Mesothelial cell of epicardium (in vitro differentiated cells): ENCODE results near the gene RAX2. TPM values are rescaled to one million over a fixed set of nuclear protein-coding genes. Genes with fewer than 3 reads are reported as not detected.
"Not testable (repeated sequence)": the region's sequence is repeated elsewhere in the genome, so short reads cannot be mapped to it uniquely, and the experiment has no call there.

ENCODE experiments used
- DNase-seq, 2 experiments: peaks; one replicate each; pipeline ENCODE4 v3.0.0; 2021; ENCODE audit warnings: low spot score in 2 of 2; ENCODE audit not compliant: unreplicated experiment in 2 of 2
- H3K27ac Mint-ChIP-seq: 2 replicates; pipeline ENCODE4 v1.8.0; 2021; ENCODE audit warnings: mixed read lengths
- H3K27me3 Mint-ChIP-seq: 2 replicates; pipeline ENCODE4 v1.8.0; 2021; ENCODE audit warnings: low read depth, mixed read lengths
- H3K36me3 Mint-ChIP-seq: 2 replicates; pipeline ENCODE4 v1.8.0; 2021; ENCODE audit warnings: mixed read lengths
- H3K4me1 Mint-ChIP-seq: 2 replicates; pipeline ENCODE4 v1.8.0; 2021; ENCODE audit warnings: mixed read lengths
- H3K4me3 Mint-ChIP-seq: 2 replicates; pipeline ENCODE4 v1.8.0; 2021; ENCODE audit warnings: mild to moderate bottlenecking, moderate library complexity, mixed read lengths
- H3K9me3 Mint-ChIP-seq: 2 replicates; pipeline ENCODE4 v1.8.0; 2021; ENCODE audit warnings: mixed read lengths
- CTCF ChIP-seq: fragments of 200-600 bp; sonication (generic); IDR thresholded peaks from one replicate; pipeline ENCODE4 v1.5.0; 2021; ENCODE audit warnings: antibody characterized with exemption; ENCODE audit not compliant: unreplicated experiment
- total RNA-seq: library from RNA; stranded (reverse); gene quantifications from 3 replicates; pipeline ENCODE4 v1.2.1, GENCODE V29; 2021

Gene RAX2
- total RNA-seq, 1 donor from 2014 or later: not detected

DNA sequence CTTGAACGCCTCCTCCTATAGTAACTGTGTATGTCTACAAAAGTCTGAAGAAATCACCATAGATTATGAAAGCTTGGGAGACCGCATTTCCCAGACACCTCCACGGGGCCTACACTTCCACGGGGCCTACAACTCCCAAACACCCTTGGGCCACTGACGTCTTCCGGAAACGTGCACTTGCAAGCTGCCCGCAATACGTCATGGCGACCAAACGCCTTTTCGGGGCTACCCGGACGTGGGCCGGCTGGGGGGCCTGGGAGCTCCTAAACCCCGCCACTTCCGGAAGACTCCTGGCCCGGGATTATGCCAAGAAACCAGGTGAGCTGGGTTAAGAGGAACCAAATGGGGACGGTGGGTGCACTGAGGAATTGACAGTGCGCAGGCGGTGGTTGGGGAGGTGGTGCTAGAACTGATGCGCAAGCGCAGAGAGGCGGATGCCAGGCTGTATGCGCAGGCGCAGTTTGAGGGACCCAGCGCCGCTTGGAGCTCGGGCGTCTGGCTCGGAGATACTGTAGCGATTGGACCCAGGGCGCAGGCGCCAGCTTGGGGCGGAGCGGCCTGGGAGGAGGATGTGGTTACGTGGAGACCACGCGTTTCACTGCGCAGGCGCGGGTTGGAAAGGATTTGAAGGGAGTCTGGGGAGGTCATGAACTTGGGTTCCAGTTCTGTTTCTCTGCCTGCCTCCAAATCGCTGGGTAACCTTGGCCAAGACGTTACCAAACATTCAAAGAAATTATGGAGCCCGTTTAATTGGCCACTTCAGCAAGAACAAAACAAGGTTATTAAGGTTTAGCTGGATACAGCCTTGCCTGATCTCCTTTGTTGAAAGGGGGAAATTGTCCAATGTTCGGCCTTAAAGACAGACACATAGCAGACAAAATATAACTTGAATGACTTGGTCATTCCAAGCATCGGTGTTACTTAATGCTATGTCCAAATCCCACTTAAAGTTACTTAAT is 9.2 kb downstream of the RAX2 start, which contains the start of gene MRPL54:
MRPL54 (plus strand) TSS at position 182 of the 959 bp plus-strand sequence; CDS start at position 201, 19 bp downstream.
- Mint-ChIP-seq H3K4me1 (peaks cover 15% of the 10 kb centered on the region), H3K36me3 (peaks cover 8% of the 10 kb centered on the region), H3K27ac (peak within 1 kb of the TSS; percentile 99), H3K27me3 (no peaks in the 10 kb centered on the region), H3K9me3 (no peaks in the 10 kb centered on the region), H3K4me3 (peak within 1 kb of the TSS; percentile 97)
- TF ChIP-seq CTCF: no peak
- peak; percentile 99 to 100 for DNase-seq

DNA sequence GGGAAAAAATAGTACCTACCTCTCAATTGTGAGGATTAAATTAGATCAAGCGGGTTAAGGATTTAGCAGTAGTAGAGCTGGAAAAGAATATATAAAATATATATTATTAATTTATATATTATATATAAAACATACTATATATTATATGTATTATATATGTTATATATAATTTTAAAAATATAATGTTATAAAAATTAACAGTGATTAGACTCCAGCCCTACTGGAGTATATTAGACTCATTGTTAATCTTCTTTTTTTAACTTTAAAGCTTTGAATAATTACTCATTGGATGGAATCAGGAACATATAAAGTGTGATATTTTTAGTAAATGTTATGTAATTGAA is 9.9 kb downstream of the RAX2 start:
- Mint-ChIP-seq H3K27ac (peak overlapping the region; percentile 99), H3K36me3 (peaks cover 8% of the 10 kb centered on the region), H3K4me1 (peaks cover 15% of the 10 kb centered on the region), H3K4me3 (peak overlapping the region; percentile 97), H3K9me3 (no peaks in the 10 kb centered on the region), H3K27me3 (no peaks in the 10 kb centered on the region)
- no peak for DNase-seq
- TF ChIP-seq CTCF: no peak

GRCh38 chr19:3761382-3762129 is 10.5 kb downstream of the RAX2 start, which contains the start of gene APBA3:
Gene APBA3 (minus strand): TSS chr19:3761692. CDS start chr19:3760264, 1,428 bp downstream.
- no peaks in the 10 kb centered on the region for H3K27me3 Mint-ChIP-seq
- H3K4me3 Mint-ChIP-seq: peak within 1 kb of the TSS; percentile 97
- peak; percentile 90 to 98 for DNase-seq
- H3K27ac Mint-ChIP-seq: peak within 1 kb of the TSS; percentile 99
- H3K4me1 Mint-ChIP-seq: peaks cover 15% of the 10 kb centered on the region
- H3K9me3 Mint-ChIP-seq: no peaks in the 10 kb centered on the region
- peak; percentile 79 for TF ChIP-seq CTCF
- H3K36me3 Mint-ChIP-seq: peaks cover 10% of the 10 kb centered on the region

DNA sequence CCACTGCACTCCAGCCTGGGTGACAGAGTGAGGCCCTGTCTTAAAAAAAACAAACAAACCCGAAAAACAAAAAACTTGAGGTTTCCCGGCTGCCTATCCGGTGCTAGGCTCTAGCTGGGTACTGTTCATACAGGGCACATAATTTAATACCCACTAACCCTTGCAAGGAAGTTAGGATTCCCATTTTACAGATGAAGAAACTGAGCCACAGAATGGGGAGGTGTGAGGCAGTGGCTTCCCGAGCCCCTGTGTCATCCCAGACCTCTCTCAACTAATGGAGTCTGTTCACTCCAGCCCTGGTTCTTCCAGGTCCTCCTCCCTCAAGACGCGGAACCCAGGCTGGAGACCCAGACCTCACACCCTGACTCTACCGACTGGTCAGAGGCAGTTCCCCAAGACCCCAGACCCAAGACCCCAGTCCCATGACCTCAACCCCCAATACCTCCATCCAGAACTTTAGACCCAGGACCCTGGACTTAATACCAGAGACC is 11.1 kb downstream of the RAX2 start:
- Mint-ChIP-seq H3K4me3 (peak overlapping the region; percentile 97), H3K27me3 (no peaks in the 10 kb centered on the region), H3K4me1 (peaks cover 15% of the 10 kb centered on the region), H3K9me3 (no peaks in the 10 kb centered on the region), H3K36me3 (peaks cover 8% of the 10 kb centered on the region), H3K27ac (peak overlapping the region; percentile 98)
- TF ChIP-seq CTCF: no peak
- DNase-seq: no peak

- H3K9me3 Mint-ChIP-seq: no peaks in the 10 kb centered on the region
- no peak for TF ChIP-seq CTCF
- H3K4me3 Mint-ChIP-seq: peak overlapping the region; percentile 97
- no peak for DNase-seq
- H3K4me1 Mint-ChIP-seq: peaks cover 15% of the 10 kb centered on the region
- H3K36me3 Mint-ChIP-seq: peaks cover 14% of the 10 kb centered on the region
- H3K27ac Mint-ChIP-seq: no peak overlapping the region
- no peaks in the 10 kb centered on the region for H3K27me3 Mint-ChIP-seq
These were observed 12.4 kb downstream of the RAX2 start for GRCh38 chr19:3759482-3760254.

- H3K4me3 Mint-ChIP-seq, H3K9me3 Mint-ChIP-seq, DNase-seq, H3K27ac Mint-ChIP-seq, H3K27me3 Mint-ChIP-seq: not testable (repeated sequence)
- Mint-ChIP-seq H3K4me1 (peaks cover 15% of the 10 kb centered on the region), H3K36me3 (peaks cover 17% of the 10 kb centered on the region)
These were observed 13.7 kb downstream of the RAX2 start for GRCh38 chr19:3758297-3758696.

DNA sequence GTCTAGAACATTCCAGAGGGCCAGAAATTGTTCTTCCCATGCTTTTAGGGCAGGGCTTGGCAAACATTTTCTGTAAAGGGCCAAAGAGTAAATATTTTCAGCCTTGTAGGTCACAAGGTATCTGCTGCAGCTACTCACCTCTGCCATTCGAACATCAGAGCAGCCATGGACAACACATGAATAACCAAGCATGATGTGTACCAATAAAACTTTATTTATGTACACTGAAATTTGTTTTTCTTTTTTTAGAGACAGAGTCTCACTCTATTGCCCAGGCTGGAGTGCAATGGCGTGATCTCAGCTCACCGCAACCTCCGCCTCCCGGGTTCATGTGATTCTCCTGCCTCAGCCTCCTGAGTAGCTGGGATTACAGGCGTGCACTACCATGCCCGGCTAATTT is 14.3 kb downstream of the RAX2 start:
- not testable (repeated sequence) for H3K9me3 Mint-ChIP-seq, H3K27me3 Mint-ChIP-seq, H3K4me3 Mint-ChIP-seq

More for the DNA sequence above, 14.3 kb downstream of the RAX2 start:
- Mint-ChIP-seq H3K36me3 (peaks cover 14% of the 10 kb centered on the region), H3K4me1 (peaks cover 10% of the 10 kb centered on the region)
- H3K27ac Mint-ChIP-seq, DNase-seq: not testable (repeated sequence)
